GM10248 (cell line): ENCODE results near the gene ECT2L.

Source experiments
- CTCF ChIA-PET: fragments of 300-600 bp; sonication (Branson Sonifier 250); formaldehyde crosslinking; extraction: SDS; loops from one replicate; lab custom pipeline; 2021; ENCODE audit warnings: antibody characterized with exemption; lab: Yijun Ruan, JAX
- POLR2A ChIA-PET: fragments of 350-650 bp; sonication (Branson Sonifier 250); formaldehyde crosslinking; extraction: SDS; loops from one replicate; lab custom pipeline; 2020; ENCODE audit warnings: antibody characterized with exemption; lab: Yijun Ruan, JAX
- DNase-seq: peaks from one replicate; pipeline ENCODE4 v3.0.0; 2012; ENCODE audit errors: extremely low spot score
- TF ChIP-seq, protein P1 (sequence below): IDR thresholded peaks from 2 replicates; pipeline ENCODE4 v1.5.1; 2012; ENCODE audit warnings: mild to moderate bottlenecking, low read depth; ENCODE audit errors: extremely low read depth, missing control alignments, control extremely low read depth

Gene ECT2L

GRCh38 chr6:138769102-138769676 lies 26.7 kb upstream of the ECT2L start:
- TF ChIP-seq, protein P1, sequence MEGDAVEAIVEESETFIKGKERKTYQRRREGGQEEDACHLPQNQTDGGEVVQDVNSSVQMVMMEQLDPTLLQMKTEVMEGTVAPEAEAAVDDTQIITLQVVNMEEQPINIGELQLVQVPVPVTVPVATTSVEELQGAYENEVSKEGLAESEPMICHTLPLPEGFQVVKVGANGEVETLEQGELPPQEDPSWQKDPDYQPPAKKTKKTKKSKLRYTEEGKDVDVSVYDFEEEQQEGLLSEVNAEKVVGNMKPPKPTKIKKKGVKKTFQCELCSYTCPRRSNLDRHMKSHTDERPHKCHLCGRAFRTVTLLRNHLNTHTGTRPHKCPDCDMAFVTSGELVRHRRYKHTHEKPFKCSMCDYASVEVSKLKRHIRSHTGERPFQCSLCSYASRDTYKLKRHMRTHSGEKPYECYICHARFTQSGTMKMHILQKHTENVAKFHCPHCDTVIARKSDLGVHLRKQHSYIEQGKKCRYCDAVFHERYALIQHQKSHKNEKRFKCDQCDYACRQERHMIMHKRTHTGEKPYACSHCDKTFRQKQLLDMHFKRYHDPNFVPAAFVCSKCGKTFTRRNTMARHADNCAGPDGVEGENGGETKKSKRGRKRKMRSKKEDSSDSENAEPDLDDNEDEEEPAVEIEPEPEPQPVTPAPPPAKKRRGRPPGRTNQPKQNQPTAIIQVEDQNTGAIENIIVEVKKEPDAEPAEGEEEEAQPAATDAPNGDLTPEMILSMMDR: no peak
- ChIA-PET CTCF (interaction anchor here (1.4 to 14.4 kb wide), 2 partner anchors 77 to 179 kb away, joined by 5 to 264 read pairs; no protein-coding TSS in a partner anchor), POLR2A (interaction anchor here (0.7 kb wide), 1 partner anchor 1102 kb away, joined by 3 read pairs; no protein-coding TSS in a partner anchor)
- DNase-seq: no peak

- CTCF ChIA-PET: interaction anchor here (1.3 to 14.4 kb wide), 4 partner anchors 9 to 592 kb away, joined by 5 to 264 read pairs (median 7); no protein-coding TSS in a partner anchor
- TF ChIP-seq, protein P1: no peak
- POLR2A ChIA-PET: no interaction called here
- no peak for DNase-seq
These were observed 23.2 kb upstream of the ECT2L start for GRCh38 chr6:138772596-138773176.

DNA sequence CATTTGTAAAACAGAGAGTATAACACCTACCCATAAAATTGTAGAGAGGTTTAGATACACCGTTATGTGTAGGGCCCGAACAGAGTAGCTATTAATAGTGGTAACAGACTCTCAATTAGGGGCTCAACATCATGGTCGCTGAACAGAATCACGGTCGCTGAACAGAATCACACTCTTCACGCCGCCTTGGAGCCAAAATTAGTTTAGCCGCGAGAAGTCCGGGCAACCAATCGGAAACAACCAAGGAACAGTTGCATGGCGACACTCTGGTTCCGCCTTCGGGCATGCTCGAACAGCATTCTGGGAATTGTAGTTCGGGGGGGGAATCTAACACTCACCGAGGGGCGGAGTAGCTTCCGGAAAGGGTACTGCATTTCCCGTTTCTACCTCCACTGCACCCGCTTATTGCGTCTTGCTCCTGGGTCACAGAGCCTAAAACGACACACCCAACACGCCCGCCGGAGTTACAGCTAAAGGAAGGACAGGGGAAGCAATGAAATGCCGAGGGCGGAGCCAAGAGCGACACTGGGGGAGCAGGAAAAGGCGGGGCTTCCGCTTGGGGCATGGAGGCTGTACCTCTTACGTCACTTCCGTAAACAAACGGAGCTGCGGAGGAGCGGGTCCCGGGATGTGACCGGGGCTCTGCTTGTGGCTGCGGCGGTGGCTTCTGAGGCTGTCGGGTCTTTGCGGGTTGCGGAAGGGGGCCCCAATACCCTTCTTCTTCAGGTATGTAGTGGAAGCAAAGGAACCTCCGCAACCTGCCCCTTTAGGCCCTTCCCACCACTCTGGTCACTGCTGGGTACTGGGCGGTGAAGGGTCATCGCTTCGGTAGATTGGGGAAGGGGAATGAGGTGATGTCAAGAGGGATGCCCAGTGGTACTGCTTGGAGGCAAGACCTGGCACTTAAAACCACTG lies 22.5 kb upstream of the ECT2L start, which contains the start of gene CCDC28A:
TSS of gene CCDC28A (plus strand) at position 593 of the 915 bp plus-strand sequence. CDS start 2,352 bp downstream, outside the sequence.
- peak; percentile 90 for DNase-seq
- TF ChIP-seq, protein P1: no peak
- ChIA-PET CTCF (interaction anchor here (1.0 to 14.4 kb wide), 5 partner anchors 9 to 591 kb away, joined by 4 to 264 read pairs (median 6); no protein-coding TSS in a partner anchor), POLR2A (interaction anchor here (0.6 kb wide), 1 partner anchor 11 kb away, joined by 3 read pairs; no protein-coding TSS in a partner anchor)

- TF ChIP-seq, protein P1: no peak
- ChIA-PET POLR2A (no interaction called here), CTCF (interaction anchor here (1.0 kb wide), 1 partner anchor 183 kb away, joined by 4 read pairs; no protein-coding TSS in a partner anchor)
- no peak for DNase-seq
These were observed 21.5 kb upstream of the ECT2L start for GRCh38 chr6:138774370-138774769.

- DNase-seq: no peak
- ChIA-PET POLR2A (no interaction called here), CTCF (interaction anchor here (0.9 to 1.2 kb wide), 3 partner anchors 18 to 208 kb away, joined by 3 read pairs; no protein-coding TSS in a partner anchor)
- TF ChIP-seq, protein P1: no peak
These were observed 19.2 kb upstream of the ECT2L start for GRCh38 chr6:138776659-138777058.

DNA sequence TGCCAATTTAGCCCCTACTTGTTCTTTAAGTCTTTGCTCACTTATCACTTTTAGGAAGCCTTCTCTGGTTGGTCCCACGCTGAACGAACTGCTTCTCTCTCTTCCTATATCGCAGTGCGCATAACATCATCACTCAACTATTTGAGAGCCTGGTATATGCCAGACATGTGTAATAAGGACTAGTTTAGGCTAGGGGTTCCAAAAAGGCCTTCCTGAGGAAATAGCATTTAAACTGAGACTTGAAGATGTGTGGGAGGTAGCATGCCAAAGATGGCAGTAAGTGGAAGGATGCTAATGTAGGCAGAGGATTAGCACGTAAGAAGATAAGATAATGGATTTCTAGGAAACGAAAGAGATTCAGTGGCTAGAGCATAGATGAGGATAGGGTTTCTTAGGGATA lies 17.6 kb upstream of the ECT2L start:
- DNase-seq: no peak
- TF ChIP-seq, protein P1: no peak
- CTCF ChIA-PET: no interaction called here
- POLR2A ChIA-PET: interaction anchor here (0.6 kb wide), 1 partner anchor 596 kb away, joined by 3 read pairs; the partner anchor contains the start of gene CITED2
